Neural crest cell (in vitro differentiated cells): ENCODE measurements around the gene PLEKHA6. TPM values are rescaled to one million over a fixed set of nuclear protein-coding genes. Genes with fewer than 3 reads are reported as not detected.

Experiments
- DNase-seq: peaks from one replicate; pipeline ENCODE4 v3.0.0; 2021; ENCODE audit warnings: low read depth, mixed read lengths, low spot score
- H3K27ac Mint-ChIP-seq: one replicate; pipeline ENCODE4 v1.8.0; 2021; ENCODE audit warnings: mild to moderate bottlenecking, mixed read lengths; ENCODE audit not compliant: unreplicated experiment
- H3K27me3 Mint-ChIP-seq: 2 replicates; pipeline ENCODE4 v1.8.0; 2021; ENCODE audit warnings: low read depth, mild to moderate bottlenecking, mixed read lengths
- H3K36me3 Mint-ChIP-seq: 2 replicates; pipeline ENCODE4 v1.8.0; 2021; ENCODE audit warnings: low read depth, mild to moderate bottlenecking, mixed read lengths
- H3K4me1 Mint-ChIP-seq: 2 replicates; pipeline ENCODE4 v1.8.0; 2021; ENCODE audit warnings: mixed read lengths
- H3K4me3 Mint-ChIP-seq: one replicate; pipeline ENCODE4 v1.8.0; 2021; ENCODE audit warnings: mild to moderate bottlenecking, mixed read lengths
- H3K9me3 Mint-ChIP-seq: 2 replicates; pipeline ENCODE4 v1.8.0; 2021; ENCODE audit warnings: mixed read lengths
- CTCF ChIP-seq: fragments of 200-600 bp; sonication (generic); conservative IDR thresholded peaks from 2 replicates; pipeline ENCODE4 v1.5.0; 2021; ENCODE audit warnings: antibody characterized with exemption, mild to moderate bottlenecking
- total RNA-seq: library from RNA; stranded (reverse); gene quantifications from 2 replicates; pipeline ENCODE4 v1.2.1, GENCODE V29; 2021

PLEKHA6 gene
- total RNA-seq, 1 donor from 2014 or later = 4.5 TPM

- Mint-ChIP-seq H3K27ac (no peak overlapping the region), H3K4me1 (peaks cover 38% of the 10 kb centered on the region), H3K9me3 (no peaks in the 10 kb centered on the region), H3K4me3 (no peak overlapping the region), H3K36me3 (no peaks in the 10 kb centered on the region), H3K27me3 (peaks cover 10% of the 10 kb centered on the region)
- TF ChIP-seq CTCF = no peak
- DNase-seq = no peak
Observed at GRCh38 chr1:204322339-204322868, 37.3 kb downstream of the PLEKHA6 start.

GRCh38 chr1:204321665-204322064 is 38.1 kb downstream of the PLEKHA6 start:
- Mint-ChIP-seq H3K27ac (no peak overlapping the region), H3K27me3 (peaks cover 10% of the 10 kb centered on the region)

GRCh38 chr1:204321051-204321450 is 38.7 kb downstream of the PLEKHA6 start:
- no peaks in the 10 kb centered on the region for H3K36me3 Mint-ChIP-seq
- H3K27ac Mint-ChIP-seq = no peak overlapping the region
- no peaks in the 10 kb centered on the region for H3K9me3 Mint-ChIP-seq
- H3K4me1 Mint-ChIP-seq = peaks cover 38% of the 10 kb centered on the region
- no peak overlapping the region for H3K4me3 Mint-ChIP-seq
- TF ChIP-seq CTCF = no peak
- peaks cover 10% of the 10 kb centered on the region for H3K27me3 Mint-ChIP-seq
- DNase-seq = no peak

More at GRCh38 chr1:204321665-204322064, 38.1 kb downstream of the PLEKHA6 start:
- Mint-ChIP-seq H3K36me3 (no peaks in the 10 kb centered on the region), H3K9me3 (no peaks in the 10 kb centered on the region), H3K4me3 (no peak overlapping the region), H3K4me1 (peaks cover 38% of the 10 kb centered on the region)
- DNase-seq = no peak
- TF ChIP-seq CTCF = no peak

GRCh38 chr1:204320382-204320804 is 39.3 kb downstream of the PLEKHA6 start:
- Mint-ChIP-seq H3K9me3 (no peaks in the 10 kb centered on the region), H3K36me3 (no peaks in the 10 kb centered on the region), H3K4me3 (no peak overlapping the region), H3K27ac (no peak overlapping the region), H3K4me1 (peaks cover 38% of the 10 kb centered on the region), H3K27me3 (peaks cover 13% of the 10 kb centered on the region)
- TF ChIP-seq CTCF = no peak
- DNase-seq = no peak

GRCh38 chr1:204319462-204319861 is 40.3 kb downstream of the PLEKHA6 start:
- no peaks in the 10 kb centered on the region for H3K36me3 Mint-ChIP-seq
- H3K4me1 Mint-ChIP-seq = peaks cover 32% of the 10 kb centered on the region
- H3K4me3 Mint-ChIP-seq = no peak overlapping the region
- TF ChIP-seq CTCF = no peak
- no peaks in the 10 kb centered on the region for H3K9me3 Mint-ChIP-seq
- H3K27ac Mint-ChIP-seq = no peak overlapping the region
- no peak for DNase-seq
- H3K27me3 Mint-ChIP-seq = peaks cover 19% of the 10 kb centered on the region
